Endodermal cell (in vitro differentiated cells): ENCODE results near the gene VDR. TPM values are rescaled to one million over a fixed set of nuclear protein-coding genes. Genes with fewer than 3 reads are reported as not detected.

ENCODE experiments used
- DNase-seq: peaks from one replicate; pipeline ENCODE4 v3.0.0-alpha.2; 2017
- H3K27ac ChIP-seq: 2 replicates; pipeline ENCODE4 v1.5.1; 2013; ENCODE audit warnings: mild to moderate bottlenecking, low read depth, low read length, moderate library complexity
- H3K27me3 ChIP-seq: 2 replicates; pipeline ENCODE4 v1.6.1; 2013; ENCODE audit warnings: mild to moderate bottlenecking, low read length, moderate library complexity; ENCODE audit not compliant: insufficient read depth, control insufficient read depth, poor library complexity, severe bottlenecking
- H3K36me3 ChIP-seq: 2 replicates; pipeline ENCODE4 v1.7.0; 2013; ENCODE audit warnings: mild to moderate bottlenecking, low read length, moderate library complexity; ENCODE audit not compliant: control insufficient read depth, insufficient read depth
- H3K4me1 ChIP-seq: one replicate; pipeline ENCODE4 v1.7.0; 2013; ENCODE audit warnings: low read length; ENCODE audit not compliant: control insufficient read depth, insufficient read depth
- H3K4me3 ChIP-seq: 2 replicates; pipeline ENCODE4 v1.5.1; 2013; ENCODE audit warnings: mild to moderate bottlenecking, low read length, moderate library complexity
- H3K9ac ChIP-seq: 2 replicates; pipeline ENCODE4 v1.6.1; 2013; ENCODE audit warnings: mild to moderate bottlenecking, low read length, moderate library complexity; ENCODE audit not compliant: poor library complexity, severe bottlenecking; ENCODE audit errors: extremely low read depth
- H3K9me3 ChIP-seq: 2 replicates; pipeline ENCODE4 v1.6.1; 2013; ENCODE audit warnings: mild to moderate bottlenecking, low read length, moderate library complexity; ENCODE audit not compliant: control insufficient read depth
- H3K27ac Mint-ChIP-seq: 2 replicates; pipeline ENCODE4 v1.8.0; 2020; ENCODE audit warnings: mixed read lengths
- H3K27me3 Mint-ChIP-seq: 2 replicates; pipeline ENCODE4 v1.8.0; 2021; ENCODE audit warnings: mild to moderate bottlenecking, mixed read lengths; ENCODE audit not compliant: insufficient read depth
- H3K36me3 Mint-ChIP-seq: 2 replicates; pipeline ENCODE4 v1.8.0; 2020; ENCODE audit warnings: low read depth, mixed read lengths
- H3K4me1 Mint-ChIP-seq: 2 replicates; pipeline ENCODE4 v1.8.0; 2020; ENCODE audit warnings: mixed read lengths
- H3K4me3 Mint-ChIP-seq: 2 replicates; pipeline ENCODE4 v1.8.0; 2020; ENCODE audit warnings: mild to moderate bottlenecking, moderate library complexity, mixed read lengths
- H3K9me3 Mint-ChIP-seq: 2 replicates; pipeline ENCODE4 v1.8.0; 2020; ENCODE audit warnings: mild to moderate bottlenecking, mixed read lengths
- WGBS, 2 experiments: methylation state at CpG; one replicate each; pipeline versions ENCODE4 v1.1.5 to v1.1.7; 2013; ENCODE audit warnings: missing lambda C conversion rate in 2 of 2, mixed read lengths in 1 of 2; ENCODE audit not compliant: insufficient coverage in 1 of 2, insufficient read length in 1 of 2; 5-methylcytosine and 5-hydroxymethylcytosine counted together
- total RNA-seq, 2 donors: library from RNA; stranded (reverse); fragmentation: NEBNext Ultra II Directional in 1 of 2; extraction: Animal tissue kit (Norgen Biotek cat#: 25700) in 1 of 2; gene quantifications; 2 replicates in 1 of 2; 3 replicates in 1 of 2; pipeline ENCODE4 v1.2.1, GENCODE V29; 2021
- TF ChIP-seq, protein P1 (sequence below): fragments of 200-600 bp; sonication (generic); conservative IDR thresholded peaks from 2 replicates; pipeline ENCODE4 v1.5.0; 2021; ENCODE audit warnings: antibody characterized with exemption, mild to moderate bottlenecking

The VDR gene
- total RNA-seq, 2 donors from 2014 or later: 0.04 TPM; not detected in 1

GRCh38 chr12:47942614-47943225 is 37.9 kb upstream of the VDR start:
- Histone ChIP-seq H3K9ac (no peak overlapping the region), H3K36me3 (no peaks in the 10 kb centered on the region), H3K4me3 (no peak overlapping the region), H3K4me1 (no peaks in the 10 kb centered on the region), H3K9me3 (no peaks in the 10 kb centered on the region), H3K27me3 (peaks cover 44% of the 10 kb centered on the region), H3K27ac (no peak overlapping the region)
- DNase-seq: no peak
- TF ChIP-seq, protein P1, sequence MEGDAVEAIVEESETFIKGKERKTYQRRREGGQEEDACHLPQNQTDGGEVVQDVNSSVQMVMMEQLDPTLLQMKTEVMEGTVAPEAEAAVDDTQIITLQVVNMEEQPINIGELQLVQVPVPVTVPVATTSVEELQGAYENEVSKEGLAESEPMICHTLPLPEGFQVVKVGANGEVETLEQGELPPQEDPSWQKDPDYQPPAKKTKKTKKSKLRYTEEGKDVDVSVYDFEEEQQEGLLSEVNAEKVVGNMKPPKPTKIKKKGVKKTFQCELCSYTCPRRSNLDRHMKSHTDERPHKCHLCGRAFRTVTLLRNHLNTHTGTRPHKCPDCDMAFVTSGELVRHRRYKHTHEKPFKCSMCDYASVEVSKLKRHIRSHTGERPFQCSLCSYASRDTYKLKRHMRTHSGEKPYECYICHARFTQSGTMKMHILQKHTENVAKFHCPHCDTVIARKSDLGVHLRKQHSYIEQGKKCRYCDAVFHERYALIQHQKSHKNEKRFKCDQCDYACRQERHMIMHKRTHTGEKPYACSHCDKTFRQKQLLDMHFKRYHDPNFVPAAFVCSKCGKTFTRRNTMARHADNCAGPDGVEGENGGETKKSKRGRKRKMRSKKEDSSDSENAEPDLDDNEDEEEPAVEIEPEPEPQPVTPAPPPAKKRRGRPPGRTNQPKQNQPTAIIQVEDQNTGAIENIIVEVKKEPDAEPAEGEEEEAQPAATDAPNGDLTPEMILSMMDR: no peak
- Mint-ChIP-seq H3K27me3 (peaks cover 42% of the 10 kb centered on the region), H3K4me3 (no peak overlapping the region), H3K27ac (no peak overlapping the region), H3K9me3 (no peaks in the 10 kb centered on the region), H3K4me1 (no peaks in the 10 kb centered on the region), H3K36me3 (no peaks in the 10 kb centered on the region)
- WGBS, 2 experiments: 76 to 100% methylated on average over 1 to 29 of the region's 31 CpGs

- Mint-ChIP-seq H3K27me3 (peaks cover 39% of the 10 kb centered on the region), H3K9me3 (no peaks in the 10 kb centered on the region), H3K36me3 (no peaks in the 10 kb centered on the region), H3K27ac (no peak overlapping the region), H3K4me3 (no peak overlapping the region), H3K4me1 (no peaks in the 10 kb centered on the region)
- 32 to 39% methylated on average over 14 to 40 of the region's 40 CpGs for WGBS, 2 experiments
- H3K4me1 ChIP-seq: no peaks in the 10 kb centered on the region
- H3K4me3 ChIP-seq: no peak overlapping the region
- H3K27ac ChIP-seq: no peak overlapping the region
- H3K9ac ChIP-seq: no peak overlapping the region
- H3K27me3 ChIP-seq: peaks cover 51% of the 10 kb centered on the region
- TF ChIP-seq, protein P1: peak; percentile 56
- H3K9me3 ChIP-seq: no peaks in the 10 kb centered on the region
- no peaks in the 10 kb centered on the region for H3K36me3 ChIP-seq
- DNase-seq: peak; percentile 92
Measured at GRCh38 chr12:47941871-47942613, 37.2 kb upstream of the VDR start.

GRCh38 chr12:47941475-47941780 is 36.6 kb upstream of the VDR start:
- 83 to 90% methylated on average over 8 to 9 of the region's 9 CpGs for WGBS, 2 experiments
- no peak overlapping the region for H3K4me3 Mint-ChIP-seq
- TF ChIP-seq, protein P1: no peak
- no peak for DNase-seq
- H3K4me1 Mint-ChIP-seq: no peaks in the 10 kb centered on the region
- H3K27ac Mint-ChIP-seq: no peak overlapping the region
- peaks cover 35% of the 10 kb centered on the region for H3K27me3 Mint-ChIP-seq
- no peaks in the 10 kb centered on the region for H3K9me3 Mint-ChIP-seq
- no peak overlapping the region for H3K27ac ChIP-seq
- H3K36me3 ChIP-seq: no peaks in the 10 kb centered on the region
- H3K9ac ChIP-seq: no peak overlapping the region
- no peaks in the 10 kb centered on the region for H3K36me3 Mint-ChIP-seq
- H3K27me3 ChIP-seq: peaks cover 56% of the 10 kb centered on the region
- no peaks in the 10 kb centered on the region for H3K9me3 ChIP-seq
- H3K4me1 ChIP-seq: no peaks in the 10 kb centered on the region
- no peak overlapping the region for H3K4me3 ChIP-seq
